ENCODE measurements around the gene LHFPL6. TPM values are rescaled to one million over a fixed set of nuclear protein-coding genes. Genes with fewer than 3 reads are reported as not detected.

LHFPL6 gene
- total RNA-seq, 1 donor from 2014 or later: 54.8 TPM

DNA sequence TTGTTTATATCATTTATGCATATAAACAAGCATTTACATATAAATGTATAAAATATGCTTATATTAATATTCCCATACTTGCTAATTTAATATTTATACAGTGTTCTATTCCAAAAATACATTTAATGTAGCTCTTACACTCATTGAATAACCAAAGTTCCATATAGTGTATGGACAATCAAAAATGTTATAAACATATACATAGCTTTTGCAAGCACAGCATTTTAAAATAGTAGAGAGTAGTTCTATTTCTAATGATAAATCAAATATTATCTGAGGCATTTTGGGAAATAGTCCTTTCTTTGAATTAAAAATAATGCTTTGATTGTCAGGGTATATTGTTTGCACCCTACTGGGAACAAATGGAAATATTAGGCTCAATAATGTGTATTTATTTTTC lies 30.0 kb upstream of the LHFPL6 start:
- TF ChIP-seq, protein P1, sequence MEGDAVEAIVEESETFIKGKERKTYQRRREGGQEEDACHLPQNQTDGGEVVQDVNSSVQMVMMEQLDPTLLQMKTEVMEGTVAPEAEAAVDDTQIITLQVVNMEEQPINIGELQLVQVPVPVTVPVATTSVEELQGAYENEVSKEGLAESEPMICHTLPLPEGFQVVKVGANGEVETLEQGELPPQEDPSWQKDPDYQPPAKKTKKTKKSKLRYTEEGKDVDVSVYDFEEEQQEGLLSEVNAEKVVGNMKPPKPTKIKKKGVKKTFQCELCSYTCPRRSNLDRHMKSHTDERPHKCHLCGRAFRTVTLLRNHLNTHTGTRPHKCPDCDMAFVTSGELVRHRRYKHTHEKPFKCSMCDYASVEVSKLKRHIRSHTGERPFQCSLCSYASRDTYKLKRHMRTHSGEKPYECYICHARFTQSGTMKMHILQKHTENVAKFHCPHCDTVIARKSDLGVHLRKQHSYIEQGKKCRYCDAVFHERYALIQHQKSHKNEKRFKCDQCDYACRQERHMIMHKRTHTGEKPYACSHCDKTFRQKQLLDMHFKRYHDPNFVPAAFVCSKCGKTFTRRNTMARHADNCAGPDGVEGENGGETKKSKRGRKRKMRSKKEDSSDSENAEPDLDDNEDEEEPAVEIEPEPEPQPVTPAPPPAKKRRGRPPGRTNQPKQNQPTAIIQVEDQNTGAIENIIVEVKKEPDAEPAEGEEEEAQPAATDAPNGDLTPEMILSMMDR (IDR thresholded peaks at IDR 0.05): no peak
- no peak for TF ChIP-seq POLR2A (IDR thresholded peaks at IDR 0.05)
- no peak for TF ChIP-seq POLR2AphosphoS5 (IDR thresholded peaks at IDR 0.05; ENCODE audit: insufficient read depth in 1 of 2, low read depth in 1 of 2)
- H3K4me1 ChIP-seq: no peaks in the 10 kb centered on the region
- H3K36me3 ChIP-seq: no peaks in the 10 kb centered on the region
- no peak for DNase-seq (ENCODE audit: extremely low spot score in 2 of 2)
- no peak overlapping the region for H3K27ac ChIP-seq
- H3K27me3 ChIP-seq: no peaks in the 10 kb centered on the region
- no peaks in the 10 kb centered on the region for H3K9me3 ChIP-seq
- intact Hi-C loops (cut with DNase I): no loop called here
- H3K4me3 ChIP-seq: no peak overlapping the region

DNA sequence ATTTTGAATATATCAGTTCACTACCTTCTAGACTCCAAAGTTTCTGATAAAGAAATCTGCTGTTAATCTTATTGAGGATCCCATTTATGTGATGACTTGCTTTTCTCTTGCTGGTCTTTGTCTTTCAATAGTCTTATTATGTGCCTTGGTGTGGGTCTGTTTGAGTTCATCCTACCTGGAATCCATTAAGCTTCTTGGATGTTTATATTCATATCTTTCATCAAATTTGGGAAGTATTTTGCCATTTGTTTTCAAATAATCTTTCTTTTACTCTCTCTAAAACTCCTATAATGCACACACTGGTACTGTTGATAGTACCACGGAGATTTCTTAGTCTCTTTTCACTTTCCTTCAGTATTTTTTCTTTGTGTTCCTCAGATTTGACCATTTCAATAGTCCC lies 28.3 kb upstream of the LHFPL6 start:
- DNase-seq (ENCODE audit: extremely low spot score in 2 of 2): no peak
- Histone ChIP-seq H3K27me3 (no peaks in the 10 kb centered on the region), H3K9me3 (no peaks in the 10 kb centered on the region), H3K36me3 (no peaks in the 10 kb centered on the region), H3K4me3 (no peak overlapping the region), H3K27ac (no peak overlapping the region), H3K4me1 (no peaks in the 10 kb centered on the region)
- intact Hi-C loops (cut with DNase I): no loop called here
- TF ChIP-seq POLR2AphosphoS5 (IDR thresholded peaks at IDR 0.05; ENCODE audit: insufficient read depth in 1 of 2, low read depth in 1 of 2) (no peak), POLR2A (IDR thresholded peaks at IDR 0.05) (no peak)
- TF ChIP-seq, protein P1 (IDR thresholded peaks at IDR 0.05): no peak

DNA sequence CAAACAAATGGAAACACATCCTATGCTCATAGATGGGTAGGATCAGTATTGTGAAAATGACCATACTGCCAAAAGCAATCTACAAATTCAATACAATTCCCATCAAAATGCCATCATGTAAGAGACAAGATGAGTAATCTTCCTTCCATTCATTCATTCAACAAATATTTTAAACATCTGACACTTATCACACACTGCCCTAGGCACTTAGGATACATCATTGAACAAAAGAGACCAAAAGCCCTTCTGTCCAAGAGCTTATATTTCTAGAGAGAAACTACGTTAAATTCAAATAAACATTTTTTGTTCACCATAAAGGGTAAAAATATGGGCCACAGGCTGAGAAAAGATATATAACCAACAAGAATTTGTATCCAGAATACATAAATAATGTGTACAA lies 20.5 kb upstream of the LHFPL6 start:
- no peak for TF ChIP-seq POLR2AphosphoS5 (IDR thresholded peaks at IDR 0.05; ENCODE audit: insufficient read depth in 1 of 2, low read depth in 1 of 2)
- TF ChIP-seq POLR2A (IDR thresholded peaks at IDR 0.05): no peak
- TF ChIP-seq, protein P1 (IDR thresholded peaks at IDR 0.05): no peak
- Histone ChIP-seq H3K4me1 (no peaks in the 10 kb centered on the region), H3K27me3 (no peaks in the 10 kb centered on the region), H3K9me3 (no peaks in the 10 kb centered on the region), H3K4me3 (no peak overlapping the region), H3K36me3 (no peaks in the 10 kb centered on the region), H3K27ac (no peak overlapping the region)
- intact Hi-C loops (cut with DNase I): no loop called here
- DNase-seq (ENCODE audit: extremely low spot score in 2 of 2): no peak

DNA sequence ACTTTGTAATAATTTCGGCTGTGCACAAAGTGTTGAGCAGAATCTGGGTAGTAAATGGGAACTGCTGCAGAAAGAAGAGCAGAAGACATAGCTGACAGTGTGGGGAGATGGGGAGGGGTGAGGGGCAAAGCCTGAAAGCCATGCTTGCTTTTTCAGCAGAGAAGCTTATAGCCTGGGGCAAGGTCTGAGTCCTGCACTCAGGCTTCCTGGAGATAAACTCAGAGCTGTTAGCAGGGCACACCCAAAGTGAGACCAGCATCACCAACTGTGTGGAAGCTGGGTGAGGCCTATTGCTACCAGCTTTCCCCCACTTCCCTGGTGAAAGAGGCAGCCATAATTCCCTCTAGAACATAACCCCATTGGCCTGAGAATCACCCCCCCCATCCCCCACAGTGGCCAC lies 15.6 kb upstream of the LHFPL6 start:
- no peak overlapping the region for H3K27ac ChIP-seq
- intact Hi-C loops (cut with DNase I): loop anchor here (5.0 kb wide), 2 partner anchors 471 to 566 kb away; no protein-coding TSS in a partner anchor
- H3K9me3 ChIP-seq: no peaks in the 10 kb centered on the region
- no peak overlapping the region for H3K4me3 ChIP-seq
- no peaks in the 10 kb centered on the region for H3K36me3 ChIP-seq
- H3K4me1 ChIP-seq: no peaks in the 10 kb centered on the region
- H3K27me3 ChIP-seq: no peaks in the 10 kb centered on the region
- TF ChIP-seq POLR2A (IDR thresholded peaks at IDR 0.05) (no peak), POLR2AphosphoS5 (IDR thresholded peaks at IDR 0.05; ENCODE audit: insufficient read depth in 1 of 2, low read depth in 1 of 2) (no peak)
- TF ChIP-seq, protein P1 (IDR thresholded peaks at IDR 0.05): no peak
- no peak for DNase-seq (ENCODE audit: extremely low spot score in 2 of 2)

DNA sequence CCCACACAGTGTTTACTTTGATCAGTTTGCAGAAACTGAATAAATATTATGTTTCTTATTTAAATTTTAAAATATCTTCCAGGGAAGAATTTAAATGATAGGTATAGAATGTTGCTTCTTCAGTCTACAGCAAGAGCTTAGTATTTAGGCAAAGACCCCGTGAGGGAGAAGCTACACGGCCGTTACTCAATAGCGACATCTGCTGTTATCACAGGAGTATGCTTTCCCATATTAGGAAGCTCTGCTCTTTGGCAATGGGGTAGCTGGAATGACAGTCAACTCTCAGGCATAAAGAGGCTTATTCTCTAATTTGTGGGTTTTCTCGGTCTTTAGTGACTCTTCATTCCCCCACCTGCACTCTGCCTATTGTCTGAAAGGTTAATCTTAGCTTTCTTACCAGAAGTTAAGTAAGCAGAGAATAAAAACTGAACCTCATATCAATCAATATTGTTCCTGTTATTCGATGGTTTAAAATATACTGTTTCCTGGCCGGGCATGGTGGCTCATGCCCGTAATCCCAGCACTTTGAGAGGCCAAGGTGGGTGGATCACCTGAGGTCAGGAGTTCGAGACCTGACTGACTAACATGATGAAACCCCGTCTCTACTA lies 13.2 kb upstream of the LHFPL6 start:
- intact Hi-C loops (cut with DNase I): loop anchor here (5.0 kb wide), 2 partner anchors 469 to 564 kb away; no protein-coding TSS in a partner anchor
- TF ChIP-seq, protein P1 (IDR thresholded peaks at IDR 0.05): peak; percentile 66 to 72 (median 66)
- TF ChIP-seq POLR2A (IDR thresholded peaks at IDR 0.05) (no peak), POLR2AphosphoS5 (IDR thresholded peaks at IDR 0.05; ENCODE audit: insufficient read depth in 1 of 2, low read depth in 1 of 2) (no peak)

More for the DNA sequence above, 13.2 kb upstream of the LHFPL6 start:
- H3K36me3 ChIP-seq: no peaks in the 10 kb centered on the region
- no peak for DNase-seq (ENCODE audit: extremely low spot score in 2 of 2)
- no peak overlapping the region for H3K4me3 ChIP-seq
- no peak overlapping the region for H3K27ac ChIP-seq
- H3K4me1 ChIP-seq: no peaks in the 10 kb centered on the region
- H3K9me3 ChIP-seq: no peaks in the 10 kb centered on the region
- no peaks in the 10 kb centered on the region for H3K27me3 ChIP-seq

Data from vagina (tissue), 2 donors.